HG03159 (cell line): ENCODE results near the gene EOLA1.
"Not testable (repeated sequence)": the region's sequence is repeated elsewhere in the genome, so short reads cannot be mapped to it uniquely, and the experiment has no call there.

Source experiments
- ATAC-seq: cut with Tn5 transposase; IDR thresholded peaks from one replicate; pipeline ENCODE4 v1.9.1; 2021; ENCODE audit warnings: mild to moderate bottlenecking, moderate library complexity; ENCODE audit not compliant: unreplicated experiment

The EOLA1 gene

DNA sequence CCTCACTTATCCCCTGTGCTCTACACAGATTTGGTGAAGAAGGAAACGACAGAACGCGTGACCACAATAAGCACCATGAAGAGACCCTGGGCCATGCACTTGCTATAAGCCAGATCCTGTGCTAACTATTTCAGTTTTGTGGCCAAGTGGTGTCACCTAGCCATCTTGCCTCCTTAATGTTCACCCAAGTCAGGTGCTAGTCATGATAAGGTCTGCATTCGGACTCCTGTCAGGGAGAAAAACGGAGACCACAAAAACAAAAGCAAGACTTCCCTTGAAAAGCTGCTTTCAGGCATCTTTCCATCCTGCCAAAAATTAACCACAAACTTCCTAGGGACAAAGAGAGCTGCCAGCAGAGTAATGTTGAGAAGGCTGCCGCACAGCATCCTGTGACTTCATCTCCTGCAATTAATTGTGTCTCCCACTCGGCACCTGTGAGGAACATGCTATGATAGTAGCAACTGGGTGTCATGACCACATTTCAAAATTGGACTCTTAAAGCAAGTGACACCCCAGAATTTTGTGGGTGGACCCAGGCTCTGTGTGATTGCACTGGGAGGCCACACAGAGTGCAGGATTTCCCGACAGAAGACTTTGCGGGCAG is 26.9 kb upstream of the EOLA1 start:
- no peak for ATAC-seq

DNA sequence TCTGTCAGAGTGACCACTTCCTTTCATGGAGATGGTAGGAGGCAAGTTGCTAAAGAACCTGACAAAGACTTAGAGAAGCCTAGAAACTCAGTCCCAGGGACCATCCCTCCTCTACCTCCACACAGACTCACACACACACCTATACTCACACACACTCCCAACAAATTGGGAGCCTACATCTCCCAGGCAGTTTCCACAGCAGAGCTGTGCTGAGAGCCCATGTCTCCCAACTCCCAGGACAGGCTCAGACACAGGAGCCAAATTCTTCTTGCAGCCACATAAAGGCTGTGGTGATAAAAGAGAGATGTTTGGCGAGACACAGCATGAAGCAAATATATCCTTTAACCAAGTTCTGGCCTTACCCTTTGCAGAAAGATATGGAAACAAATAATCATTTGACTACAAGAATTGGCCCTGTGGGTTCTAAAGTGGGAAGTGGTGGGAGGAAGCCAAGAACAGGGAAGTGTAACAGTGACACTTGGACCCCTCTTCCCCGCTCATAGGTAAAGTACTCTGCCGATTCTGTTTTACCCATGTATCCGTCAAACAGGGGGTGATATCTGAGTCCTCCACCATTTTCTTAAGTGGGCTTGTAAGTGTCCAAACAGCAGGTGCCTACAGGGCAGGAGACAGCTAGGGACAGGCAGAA is 24.7 kb upstream of the EOLA1 start:
- ATAC-seq = no peak

DNA sequence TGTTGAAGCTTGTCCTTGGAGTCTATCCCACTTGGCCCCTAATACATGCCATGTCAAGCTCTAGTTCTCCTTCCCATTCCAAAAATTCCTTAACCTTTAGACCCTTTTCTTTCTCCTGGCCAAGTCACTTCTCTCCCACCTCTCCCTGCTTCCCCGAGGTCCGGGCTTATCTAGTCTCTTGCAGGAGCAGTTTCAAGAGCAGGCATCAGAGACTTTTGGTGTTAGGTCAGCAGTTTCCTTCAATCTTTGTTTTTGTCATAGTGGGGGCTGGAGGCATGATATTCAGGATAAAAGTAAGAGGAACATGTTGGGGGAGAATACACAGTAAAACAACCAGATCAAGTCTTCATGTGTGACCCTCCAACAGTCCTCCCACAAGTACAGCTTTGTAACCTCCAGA is 24.2 kb upstream of the EOLA1 start:
- ATAC-seq = no peak

DNA sequence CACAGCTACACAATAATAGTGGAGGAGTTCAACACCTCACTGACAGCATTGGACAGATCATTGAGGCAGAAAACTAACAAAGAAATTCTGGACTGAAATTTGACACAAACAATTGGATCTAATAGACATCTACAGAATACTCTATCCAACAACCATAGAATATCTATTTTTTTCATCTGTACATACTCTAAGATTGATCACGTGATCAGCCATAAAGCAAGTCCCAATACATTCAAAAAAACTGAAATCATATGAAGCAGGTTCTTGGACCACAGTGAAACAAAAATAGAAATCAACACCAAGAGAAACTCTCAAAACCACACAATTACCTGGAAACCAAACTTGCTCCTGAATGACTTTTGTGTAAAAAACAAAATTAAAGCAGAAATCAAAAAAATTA is 23.5 kb upstream of the EOLA1 start:
- no peak for ATAC-seq

DNA sequence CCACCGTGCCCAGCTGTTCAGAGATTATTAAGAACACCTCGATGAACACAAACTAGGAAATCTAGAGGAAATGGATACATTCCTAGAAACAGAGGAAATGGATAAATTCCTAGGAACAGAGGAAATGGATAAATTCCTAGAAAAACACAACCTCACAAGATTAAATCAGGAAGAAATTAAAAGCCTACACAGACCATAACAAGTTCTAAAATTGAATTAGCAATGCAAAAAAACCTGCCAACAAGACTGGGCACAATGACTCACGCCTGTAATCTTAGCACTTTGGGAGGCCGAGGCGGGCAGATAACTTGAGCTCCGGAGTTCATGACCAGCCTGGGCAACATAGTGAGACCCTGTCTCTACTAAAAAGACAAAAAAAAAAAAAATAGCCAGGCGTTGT is 22.6 kb upstream of the EOLA1 start:
- no peak for ATAC-seq

DNA sequence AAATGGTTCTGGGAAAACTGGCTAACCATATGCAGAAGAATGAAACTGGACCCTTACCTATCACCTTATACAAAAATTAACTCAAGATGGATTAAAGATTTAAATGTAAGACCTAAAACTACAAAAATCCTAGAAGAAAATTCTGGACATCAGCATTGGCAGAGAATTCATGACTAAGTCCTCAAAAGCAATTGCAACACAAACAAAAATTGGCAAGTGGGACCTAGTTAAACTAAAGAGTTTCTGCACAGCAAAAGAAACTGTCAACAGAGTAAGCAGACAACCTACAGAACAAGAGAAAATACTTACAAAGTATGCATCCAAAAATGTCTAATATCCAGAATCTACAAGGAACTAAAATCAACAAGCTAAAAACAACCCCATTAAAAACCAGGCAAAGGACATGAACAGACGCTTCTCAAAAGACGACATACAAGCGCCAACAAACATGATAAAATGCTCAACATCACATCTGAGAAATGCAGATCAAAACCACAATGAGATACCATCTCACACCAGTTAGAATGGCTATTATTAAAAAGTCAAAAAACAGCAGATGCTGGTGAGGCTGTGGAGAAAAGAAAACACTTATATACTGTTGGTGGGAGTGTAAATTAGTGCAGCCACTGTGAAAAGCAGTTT is 20.1 kb upstream of the EOLA1 start:
- not testable (repeated sequence) for ATAC-seq

DNA sequence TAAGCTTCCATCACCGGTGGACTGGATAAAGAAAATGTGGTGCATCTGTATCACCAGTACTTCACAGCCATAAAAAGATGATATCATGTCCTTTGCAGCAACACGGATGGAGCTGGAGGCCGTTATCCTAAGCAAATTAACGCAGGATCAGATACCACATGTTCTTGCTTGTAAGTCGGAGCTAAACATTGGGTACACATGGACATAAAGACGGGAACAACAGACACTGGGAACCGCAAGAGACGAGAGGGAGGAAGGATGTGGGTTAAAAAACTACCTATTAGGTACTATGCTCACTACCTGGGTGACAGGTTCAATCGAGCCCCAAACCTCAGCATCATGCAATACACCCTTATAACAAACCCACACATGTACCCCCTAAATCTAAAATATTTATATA is 19.4 kb upstream of the EOLA1 start:
- ATAC-seq = no peak

DNA sequence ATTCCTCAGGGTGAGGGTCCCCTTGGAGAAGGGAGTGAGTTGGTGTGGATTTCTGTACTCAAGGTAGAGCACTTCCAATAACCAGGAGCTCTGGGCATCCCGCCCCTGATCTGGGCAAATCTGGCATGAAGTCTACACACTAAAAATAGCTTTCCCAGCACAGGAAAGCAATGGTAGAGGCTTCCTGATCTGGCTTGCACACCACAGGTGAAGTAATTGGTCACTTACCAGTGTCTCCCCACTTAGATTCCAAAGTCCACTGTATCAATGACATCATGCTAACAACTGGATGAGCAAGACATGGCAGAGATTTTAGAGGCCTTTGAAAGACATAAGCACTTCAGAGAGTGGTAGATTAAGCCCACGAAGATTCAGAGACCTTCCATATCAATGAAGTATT is 17.9 kb upstream of the EOLA1 start:
- ATAC-seq = no peak

DNA sequence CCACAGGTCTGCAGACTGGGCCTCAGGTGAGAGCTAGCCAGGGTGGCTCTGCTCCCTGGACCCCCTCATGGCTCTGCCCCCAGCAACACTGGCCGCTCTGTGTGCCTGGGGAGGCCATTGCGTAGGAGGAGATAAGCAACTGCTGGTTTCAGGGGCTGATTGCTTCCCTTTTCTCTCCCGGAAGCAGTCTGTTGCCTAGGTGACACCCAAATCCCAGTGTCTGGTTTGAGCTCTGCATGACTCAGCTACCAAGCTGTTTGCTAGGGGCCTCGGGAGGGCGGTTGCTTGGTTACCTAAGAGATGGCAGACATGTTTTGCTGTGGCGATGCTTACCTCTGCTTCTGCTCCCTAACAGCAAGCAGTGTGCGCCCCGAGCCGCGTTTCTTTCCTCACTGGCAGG is 15.4 kb upstream of the EOLA1 start:
- ATAC-seq = peak; percentile 88

DNA sequence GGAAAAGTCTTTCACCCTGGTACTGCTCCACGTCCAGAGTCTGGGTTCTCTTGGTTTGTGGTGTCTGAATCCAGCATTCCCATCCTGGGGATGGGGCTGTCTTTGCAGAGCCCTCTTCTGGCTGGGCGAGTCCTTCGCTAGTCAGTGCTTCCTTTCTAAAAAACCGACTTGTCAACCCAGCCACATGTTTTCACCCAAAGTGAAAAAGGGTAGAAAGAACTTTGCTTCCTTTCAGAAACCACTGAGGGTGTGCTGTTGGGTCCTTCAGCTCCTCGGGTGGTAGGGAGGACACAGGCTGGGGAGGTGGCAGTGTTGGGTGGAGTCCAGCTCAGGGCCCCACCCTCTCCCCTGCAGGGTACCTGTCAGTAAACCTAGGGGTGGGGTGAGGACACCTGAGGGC is 14.9 kb upstream of the EOLA1 start:
- ATAC-seq = peak; percentile 39

DNA sequence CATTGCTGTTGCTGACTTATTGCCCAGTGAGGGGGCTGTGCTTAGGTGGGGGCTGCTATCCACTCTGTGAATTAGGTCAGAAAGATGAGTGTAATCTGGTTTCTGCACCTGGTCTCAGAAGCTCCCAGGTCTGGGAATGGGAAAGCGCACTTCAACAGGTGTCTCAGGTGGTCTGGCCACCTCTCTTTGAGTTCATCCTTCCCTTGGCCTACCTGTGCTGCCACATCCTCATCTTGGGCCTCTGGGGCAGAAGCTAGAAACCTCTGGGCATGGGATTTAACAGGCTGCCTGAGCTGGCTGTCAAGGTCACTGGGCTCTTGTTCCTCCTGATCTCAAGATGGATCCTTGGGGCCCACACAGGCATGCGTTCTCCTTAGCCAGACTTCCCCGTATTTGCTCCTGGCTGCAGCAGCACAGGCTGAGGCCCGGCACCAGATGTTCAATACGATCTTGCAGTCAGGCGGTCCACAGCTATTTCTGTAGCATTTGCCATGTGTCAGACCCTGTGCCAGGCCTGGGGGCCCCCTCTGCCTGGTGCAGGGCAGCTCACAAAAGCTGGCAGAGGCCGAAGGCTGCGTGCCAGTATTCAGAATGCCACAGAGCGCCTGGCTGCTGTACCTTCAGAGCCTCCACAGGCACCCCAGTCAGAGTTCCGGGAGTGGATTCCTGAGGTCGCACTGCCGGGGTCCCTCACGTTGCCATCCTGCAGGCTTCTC is 14.3 kb upstream of the EOLA1 start:
- ATAC-seq = not testable (repeated sequence)

DNA sequence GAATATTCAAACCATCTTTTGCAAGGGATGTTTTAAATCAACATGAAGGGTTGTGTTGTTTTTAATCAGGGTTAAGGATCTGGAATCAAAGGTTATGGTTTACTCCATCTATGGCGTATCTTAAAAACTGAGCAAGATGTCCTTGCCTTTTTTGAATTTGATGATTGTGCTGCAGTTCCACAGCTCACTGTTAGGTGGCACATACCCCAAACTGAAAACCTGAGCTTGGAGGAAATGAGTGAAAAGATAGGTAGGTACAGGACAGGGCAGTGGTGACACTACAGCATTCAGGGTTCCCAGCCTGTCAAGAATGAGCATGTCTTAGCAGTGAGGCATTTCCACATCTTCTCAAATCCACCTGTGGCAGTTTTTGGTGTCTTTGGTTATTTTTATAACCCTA is 13.1 kb upstream of the EOLA1 start:
- no peak for ATAC-seq

DNA sequence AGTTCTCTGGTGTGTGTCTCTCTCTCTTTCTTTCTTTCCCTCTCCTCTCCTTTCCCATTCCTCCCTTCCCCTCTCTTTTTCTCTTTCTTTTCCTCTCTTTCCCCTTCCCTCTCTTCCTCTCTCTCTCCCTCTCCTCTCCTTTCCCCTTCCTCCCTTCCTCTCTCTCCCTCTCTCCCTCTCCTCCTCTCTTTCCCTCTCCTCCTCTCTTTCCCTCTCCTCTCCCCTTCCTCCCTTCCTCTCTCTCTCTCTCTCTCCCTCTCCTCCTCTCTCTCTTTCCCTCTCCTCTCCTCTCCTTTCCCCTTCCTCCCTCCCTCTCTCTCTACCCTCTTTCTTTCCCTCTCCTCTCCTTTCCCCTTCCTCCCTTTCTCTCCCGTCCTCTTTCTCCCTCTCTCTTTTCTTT is 12.4 kb upstream of the EOLA1 start:
- ATAC-seq = no peak

DNA sequence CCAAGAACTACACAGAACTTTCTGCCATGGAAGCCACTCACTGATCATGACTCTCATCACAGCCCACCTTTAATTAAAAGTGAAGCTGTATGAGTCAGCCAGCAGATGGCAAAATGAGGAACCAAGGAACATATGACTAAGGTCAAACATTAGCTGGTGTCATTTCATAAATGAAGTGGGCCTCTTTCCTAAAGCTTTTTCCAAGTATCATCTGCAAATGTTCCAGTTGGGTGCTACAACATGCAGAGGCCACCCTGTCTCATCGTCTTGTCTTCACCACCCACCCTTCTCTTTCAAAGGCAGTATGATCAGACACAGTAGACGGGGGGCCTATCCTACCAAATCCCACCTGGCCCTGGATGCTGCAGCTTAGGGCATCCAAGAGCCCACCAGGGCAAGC is 9.2 kb upstream of the EOLA1 start:
- peak; percentile 73 for ATAC-seq

DNA sequence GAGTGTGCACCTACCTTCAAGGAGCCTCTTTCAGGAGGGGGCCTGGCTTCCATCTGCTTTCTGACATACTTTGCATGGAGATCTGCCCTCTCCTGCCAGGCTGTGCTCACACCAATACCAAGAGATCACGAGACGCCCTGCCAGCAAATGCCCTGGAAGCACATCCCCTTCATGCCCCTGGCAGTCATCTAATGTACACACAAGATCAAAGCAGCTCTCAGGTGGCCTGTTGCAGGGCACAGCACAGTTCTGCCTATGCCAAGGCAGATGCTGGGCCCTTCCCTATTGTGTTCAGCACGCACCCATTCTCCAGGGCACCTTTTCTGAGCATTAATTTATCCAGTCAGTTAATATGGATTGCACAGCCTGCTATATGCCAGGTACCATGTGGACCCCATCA is 7.9 kb upstream of the EOLA1 start:
- ATAC-seq = not testable (repeated sequence)

DNA sequence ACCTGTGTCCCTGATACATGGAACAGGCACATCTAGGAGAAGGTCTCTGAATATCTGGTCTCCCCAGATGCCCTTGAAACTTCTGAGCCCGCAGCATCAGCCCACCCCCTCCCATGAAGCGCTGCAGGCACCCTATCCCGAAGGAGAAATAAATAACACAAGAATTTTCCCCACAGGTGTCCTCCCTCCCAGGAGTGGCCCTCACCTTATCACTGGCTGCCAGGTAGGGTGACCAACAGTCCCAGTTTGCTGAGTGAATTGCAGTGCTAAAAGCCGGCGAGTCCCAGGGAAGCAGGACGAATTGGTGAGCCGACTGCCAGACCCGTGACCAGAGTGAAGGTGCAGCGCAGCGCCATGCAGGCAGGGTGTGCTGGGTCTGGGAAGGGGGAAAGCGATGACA is 6.8 kb upstream of the EOLA1 start:
- ATAC-seq = not testable (repeated sequence)

DNA sequence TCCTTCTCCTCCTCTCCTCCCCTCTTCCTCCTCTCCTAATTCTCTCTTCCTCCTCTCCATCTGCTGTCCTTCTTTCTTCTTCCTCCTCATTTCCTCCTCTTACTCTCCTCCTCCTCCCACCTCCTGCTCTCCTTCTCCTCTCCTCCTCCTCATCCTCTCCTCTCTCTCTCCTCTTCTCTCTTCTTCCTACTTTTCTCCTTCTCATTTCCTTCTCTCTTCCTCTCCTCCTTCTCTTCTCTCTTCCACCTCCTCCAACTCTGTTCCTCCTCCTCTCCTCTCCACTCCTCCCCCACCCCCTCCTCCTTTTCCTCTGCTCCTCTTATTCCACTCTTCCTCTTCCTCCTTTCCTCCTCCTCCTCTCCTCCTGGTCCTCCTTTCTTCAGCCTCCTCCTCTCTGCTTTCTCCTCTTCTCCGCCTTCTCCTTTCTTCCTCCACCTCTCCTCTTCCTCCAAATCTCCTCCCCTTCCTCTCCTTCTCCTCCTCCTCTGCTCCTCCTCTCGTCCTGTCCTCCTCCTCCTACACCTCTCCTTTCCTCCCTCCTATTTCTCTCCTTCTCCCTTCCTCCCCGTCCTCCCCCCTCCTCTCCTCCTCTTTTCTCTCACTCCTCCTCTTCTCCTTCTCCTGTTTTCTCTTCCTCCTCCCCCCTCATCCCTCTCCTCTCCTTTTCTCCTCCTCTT is 5.7 kb upstream of the EOLA1 start:
- ATAC-seq = not testable (repeated sequence)

DNA sequence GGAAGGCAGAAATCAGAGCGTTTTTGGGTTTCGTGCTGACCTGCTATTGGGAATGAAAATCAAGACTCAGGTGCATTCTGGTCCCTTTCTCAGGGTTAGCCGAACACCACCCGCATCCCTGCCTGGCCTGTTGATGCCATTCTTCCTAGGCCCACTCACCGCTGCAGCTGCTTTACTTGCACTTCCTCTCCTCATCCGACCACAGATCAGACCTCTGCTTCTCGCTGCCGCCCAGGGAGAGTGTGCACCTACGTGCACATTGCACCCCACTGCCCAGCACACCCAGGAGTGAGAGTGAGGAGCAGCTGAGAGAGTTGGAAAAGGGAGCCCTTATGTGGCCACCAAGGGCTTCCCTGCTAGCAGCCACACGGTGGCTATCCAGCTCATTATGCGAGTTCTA is 3.3 kb upstream of the EOLA1 start:
- ATAC-seq = not testable (repeated sequence)

DNA sequence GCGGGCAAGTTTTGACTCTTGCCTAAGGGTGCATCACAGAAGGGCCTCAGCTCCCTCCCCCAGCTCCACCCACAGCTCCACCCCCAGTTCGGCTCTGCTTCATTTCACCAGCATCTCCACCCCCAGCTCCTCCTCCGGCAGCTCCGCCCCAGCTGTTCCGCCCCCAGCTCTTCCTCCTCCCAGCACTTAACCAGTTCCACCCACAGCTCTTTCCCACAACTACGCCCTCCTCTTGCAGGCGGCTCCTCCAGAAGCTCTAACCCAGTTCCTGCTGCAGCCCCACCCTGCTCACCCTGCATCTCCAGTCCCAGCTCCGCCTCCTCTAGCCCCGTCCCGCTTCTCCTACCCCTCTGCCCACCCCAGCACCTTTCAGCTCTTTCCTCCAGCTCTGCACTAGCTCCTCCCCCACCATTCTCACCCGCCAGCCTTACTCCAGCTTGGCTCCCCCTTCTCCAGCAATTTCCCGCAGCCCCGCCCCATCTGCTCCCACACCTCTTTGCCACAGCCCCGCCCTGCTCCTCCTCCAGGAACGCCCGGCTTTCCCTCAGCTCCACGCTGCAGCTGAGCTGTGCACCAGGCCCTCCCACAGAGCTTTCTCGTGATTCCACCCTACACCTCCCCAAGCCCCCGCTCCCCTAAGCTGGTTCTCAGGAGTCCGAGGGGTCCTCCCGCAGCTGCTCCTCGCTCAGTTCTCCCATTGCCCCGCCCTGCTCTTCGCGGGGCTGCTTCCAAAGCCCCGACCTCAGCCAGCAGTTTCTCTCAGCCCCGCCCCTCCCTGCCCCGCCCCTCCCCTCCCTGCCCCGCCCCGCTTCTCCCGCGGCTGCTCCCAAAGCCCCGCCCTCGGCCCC is 1.3 kb upstream of the EOLA1 start:
- peak; percentile 42 for ATAC-seq

DNA sequence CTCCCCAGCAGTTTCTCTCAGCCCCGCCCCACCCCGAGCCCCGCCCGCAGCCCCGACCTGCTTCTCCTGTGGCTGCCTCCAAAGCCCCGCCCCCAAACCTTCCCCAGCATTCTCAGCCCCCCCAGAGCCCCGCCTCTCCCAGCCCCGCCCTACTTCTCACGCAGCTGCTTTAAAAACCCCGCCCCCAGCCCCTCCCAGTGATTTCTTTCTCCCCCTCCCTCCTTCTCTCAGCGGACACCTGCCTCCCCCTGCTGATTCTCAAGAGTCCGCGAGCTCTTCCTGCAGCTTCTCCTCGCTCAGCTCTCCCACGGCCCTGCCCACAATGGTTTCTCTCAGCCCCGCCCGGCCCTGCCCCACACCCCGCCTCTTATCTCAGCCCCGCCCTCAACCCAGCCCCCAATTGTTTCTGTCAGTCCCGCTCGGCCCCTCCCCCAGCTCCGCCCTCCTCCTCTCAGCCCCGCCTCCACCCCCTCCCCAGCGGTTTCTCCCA is 636 bp upstream of the EOLA1 start:
- ATAC-seq = peak; percentile 9
